Activated T-helper 1 cell treated with anti-CD3 and anti-CD28 coated beads, Interleukin-2, amount 50 U/mL, for 16 hours (primary cell): ENCODE results near the gene SLC25A21.
"Not testable (repeated sequence)": the region's sequence is repeated elsewhere in the genome, so short reads cannot be mapped to it uniquely, and the experiment has no call there.

Experiments used
- DNase-seq, 2 donors: peaks; one replicate each; pipeline ENCODE4 v3.0.0-alpha.2; 2020; ENCODE audit warnings: low read depth in 1 of 2, low spot score in 1 of 2

Gene SLC25A21

DNA sequence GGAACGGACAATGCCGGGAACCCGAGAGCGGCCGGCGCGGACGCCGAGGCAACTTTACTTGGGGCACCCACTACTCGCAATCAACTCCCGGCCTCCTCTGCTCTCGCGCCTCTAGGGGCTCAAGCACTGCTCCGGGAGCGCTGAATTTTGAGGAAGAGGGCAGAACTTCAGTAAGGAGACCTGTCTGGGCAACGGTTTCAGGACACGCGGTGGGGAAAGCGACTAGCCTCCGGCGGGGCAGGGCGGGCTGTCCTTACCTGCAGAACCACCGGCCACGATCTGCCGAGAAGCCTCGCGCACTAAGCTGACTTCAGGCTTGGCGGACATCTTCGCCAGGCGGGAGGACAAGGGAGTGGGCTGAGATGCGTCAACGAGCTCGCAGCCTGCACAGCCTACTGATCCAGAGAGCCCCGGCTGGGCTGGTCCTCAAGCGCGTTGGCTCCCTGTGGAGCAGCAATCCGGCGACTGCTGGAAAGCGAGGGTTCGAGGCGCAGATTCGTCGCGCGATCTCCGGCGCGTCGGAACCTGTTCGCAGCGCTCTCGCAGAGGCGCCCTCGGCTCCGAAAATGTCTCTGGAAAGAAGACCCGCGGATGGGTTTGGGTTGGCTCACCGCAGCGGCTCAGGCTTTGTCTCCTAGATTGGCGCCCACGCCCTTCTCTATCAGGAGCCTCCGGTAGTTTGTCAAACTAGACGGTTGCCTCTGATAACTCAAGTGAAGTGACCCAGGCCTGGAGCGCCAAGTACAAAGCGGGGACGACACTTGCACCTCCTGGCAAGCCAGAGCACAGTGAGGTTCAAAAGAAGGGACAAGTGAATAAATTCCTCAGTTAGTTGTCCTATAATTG lies at the start of gene SLC25A21:
Gene SLC25A21 (minus strand): TSS at position 583 of the 846 bp plus-strand sequence.
- no peak for DNase-seq

DNA sequence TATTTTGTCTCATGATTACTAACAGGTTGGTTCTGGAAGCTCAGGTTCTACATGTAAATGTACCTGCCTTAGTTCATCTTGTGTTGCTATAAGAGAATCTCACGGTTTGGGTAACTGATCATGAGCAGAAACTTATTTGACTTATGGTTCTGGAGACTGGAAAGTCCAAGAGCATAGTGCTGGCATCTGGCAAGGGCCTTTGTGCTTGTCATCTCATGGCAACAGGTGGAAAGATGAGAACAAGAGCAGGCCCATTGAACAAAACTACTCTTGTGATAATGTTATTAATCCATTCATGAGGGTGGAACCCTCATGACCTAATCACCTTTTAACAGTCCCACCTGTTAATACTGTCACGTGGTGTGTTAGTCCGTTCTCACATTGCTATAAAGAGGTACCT lies 48.7 kb upstream of the SLC25A21 start:
- DNase-seq: no peak

DNA sequence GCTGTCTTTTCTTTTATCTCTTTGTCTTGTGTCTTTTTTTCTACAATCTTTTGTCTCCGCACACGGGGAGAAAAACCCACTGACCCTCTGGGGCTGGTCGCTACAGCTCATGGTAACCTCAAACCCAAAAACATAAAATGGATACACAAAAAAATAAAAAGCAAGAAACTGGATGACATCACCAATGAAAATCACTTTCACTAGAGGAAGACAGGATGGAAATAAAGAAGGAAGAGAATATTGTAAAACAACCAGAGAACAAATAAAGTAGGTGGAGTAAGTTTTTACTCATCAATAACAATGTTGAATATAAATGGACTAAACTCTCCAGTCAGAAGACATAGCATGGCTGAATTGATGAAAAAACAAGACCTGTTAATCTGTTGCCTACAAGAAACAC lies 42.9 kb upstream of the SLC25A21 start:
- DNase-seq: no peak

DNA sequence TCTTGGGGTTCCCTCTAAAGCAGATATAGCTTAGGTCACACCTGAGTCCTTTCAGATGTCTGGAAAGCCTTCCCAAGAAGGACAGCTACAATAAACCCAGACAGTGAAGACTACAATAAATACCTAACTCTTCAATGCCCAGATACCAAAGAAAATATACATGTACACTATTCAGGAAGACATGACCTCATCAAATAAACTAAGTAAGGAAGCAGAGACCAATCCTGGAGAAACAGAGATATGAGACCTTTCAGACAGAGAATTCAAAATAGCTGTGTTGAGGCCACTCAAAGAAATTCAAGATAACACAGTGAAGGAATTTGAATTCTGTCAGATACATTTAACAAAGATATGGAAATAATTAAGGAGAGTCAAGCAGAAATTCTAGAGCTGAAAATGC lies 40.6 kb upstream of the SLC25A21 start:
- no peak for DNase-seq

DNA sequence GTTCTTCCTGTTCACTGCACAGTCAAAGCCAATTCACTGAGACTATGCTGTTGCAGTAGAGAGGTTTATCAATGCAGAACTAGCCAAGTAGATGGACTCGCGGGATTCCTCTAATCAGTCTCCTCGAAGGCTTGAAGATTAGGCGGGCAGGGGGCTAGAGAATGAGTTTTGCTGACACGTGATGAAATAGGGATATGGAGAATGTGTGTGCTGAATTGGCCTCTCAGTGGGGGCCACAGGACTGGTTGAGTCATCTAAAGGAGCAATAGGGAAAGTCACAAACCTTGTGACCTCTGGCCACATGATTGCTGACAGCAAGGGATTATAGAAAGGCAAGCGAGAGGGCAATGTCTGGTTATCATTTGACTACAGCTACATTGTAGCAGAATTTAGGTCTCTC lies 38.0 kb upstream of the SLC25A21 start:
- DNase-seq: no peak

DNA sequence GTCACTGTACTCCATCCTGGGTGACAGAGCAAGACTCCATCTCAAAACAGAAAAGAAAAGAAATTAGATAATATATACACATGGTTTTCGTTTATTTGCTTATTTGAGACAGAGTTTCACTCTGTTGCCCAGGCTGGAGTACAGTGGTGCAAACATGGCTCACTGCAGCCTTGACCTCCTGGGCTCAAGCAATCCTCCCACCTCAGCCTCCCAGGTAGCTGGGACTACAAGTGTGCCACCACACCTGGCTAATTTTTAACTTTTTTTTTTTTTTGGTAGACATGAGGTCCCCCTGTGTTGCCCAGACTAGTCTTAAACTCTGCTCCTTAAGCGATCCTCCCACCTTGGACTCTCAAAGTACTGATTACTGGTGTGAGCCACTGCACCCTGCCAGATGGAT lies 37.2 kb upstream of the SLC25A21 start:
- DNase-seq: not testable (repeated sequence)

DNA sequence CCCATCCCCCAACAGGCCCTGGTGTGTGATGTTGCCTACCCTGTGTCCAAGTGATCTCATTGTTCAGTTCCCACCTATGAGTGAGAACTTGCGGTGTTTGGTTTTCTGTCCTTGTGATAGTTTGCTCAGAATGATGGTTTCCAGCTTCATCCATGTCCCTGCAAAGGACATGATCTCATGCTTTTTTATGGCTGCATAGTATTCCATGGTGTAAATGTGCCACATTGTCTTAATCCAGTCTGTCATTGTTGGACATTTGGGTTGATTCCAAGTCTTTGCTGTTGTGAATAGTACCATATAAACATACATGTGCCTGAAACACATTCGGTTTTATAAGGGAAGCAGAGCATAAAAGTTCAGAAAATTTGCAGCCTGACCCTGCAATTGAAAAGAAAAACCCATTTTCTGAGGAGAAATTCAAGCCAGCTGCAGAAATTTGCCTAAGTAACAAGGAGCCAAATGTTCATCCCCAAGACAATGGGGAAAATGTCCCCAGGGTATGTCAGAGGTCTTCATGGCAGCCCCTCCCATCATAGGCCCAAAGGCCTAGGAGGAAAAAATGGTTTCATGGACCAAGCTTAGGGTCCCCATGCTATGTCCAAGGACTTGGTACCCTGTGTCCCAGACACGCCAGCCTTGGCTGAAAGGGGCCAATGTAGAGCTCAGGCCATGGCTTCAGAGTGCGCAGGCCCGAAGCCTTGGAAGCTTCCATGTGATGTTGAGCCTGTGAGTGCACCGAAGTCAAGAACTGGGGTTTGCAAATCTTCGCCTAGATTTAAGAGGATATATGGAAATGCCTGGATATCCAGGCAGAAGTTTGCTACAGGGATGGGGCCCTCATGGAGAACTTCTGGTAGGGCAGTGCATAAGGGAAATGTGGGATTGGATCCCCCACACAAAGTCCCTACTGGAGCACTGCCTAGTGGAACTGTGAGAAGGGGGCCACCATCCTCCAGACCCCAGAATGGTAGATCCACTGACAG lies 33.5 kb upstream of the SLC25A21 start:
- DNase-seq: not testable (repeated sequence)

DNA sequence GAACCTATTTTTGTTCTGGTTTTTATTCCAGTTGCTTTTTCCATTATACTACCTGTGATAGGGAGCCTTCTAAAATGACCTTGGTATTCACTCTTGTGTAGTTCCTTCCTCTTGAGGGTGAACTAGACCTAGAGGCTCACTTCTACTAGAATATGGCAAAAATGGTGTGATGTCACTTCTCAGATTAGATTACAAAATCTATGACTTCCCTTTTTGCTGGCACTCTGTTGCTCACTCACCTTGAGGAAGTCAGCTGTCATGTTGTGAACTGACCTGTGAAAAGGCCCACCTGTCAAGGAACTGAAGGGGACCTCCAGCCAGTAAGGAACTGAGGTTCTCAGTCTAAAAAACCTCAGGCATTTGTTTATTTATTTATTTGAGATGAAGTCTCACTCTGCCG lies 31.0 kb upstream of the SLC25A21 start:
- no peak for DNase-seq

DNA sequence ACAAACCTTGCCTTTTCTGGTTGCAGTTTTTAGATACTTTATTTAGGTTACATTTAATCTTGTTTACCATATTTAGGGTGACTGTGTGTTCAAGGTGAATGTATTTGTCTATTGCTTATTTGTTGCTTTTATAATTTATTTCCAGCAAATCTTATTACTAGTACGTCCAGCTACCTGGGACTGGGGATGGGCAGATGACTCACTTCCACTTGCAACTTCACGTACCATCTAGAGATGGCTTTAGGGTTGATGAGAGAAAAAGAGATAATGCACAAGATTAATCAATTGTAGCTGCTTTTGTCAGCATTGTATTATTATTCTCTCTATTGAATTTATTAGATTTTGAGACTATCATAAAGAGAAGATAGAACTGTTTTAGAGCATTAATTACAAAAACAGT lies 30.4 kb upstream of the SLC25A21 start:
- DNase-seq: no peak

DNA sequence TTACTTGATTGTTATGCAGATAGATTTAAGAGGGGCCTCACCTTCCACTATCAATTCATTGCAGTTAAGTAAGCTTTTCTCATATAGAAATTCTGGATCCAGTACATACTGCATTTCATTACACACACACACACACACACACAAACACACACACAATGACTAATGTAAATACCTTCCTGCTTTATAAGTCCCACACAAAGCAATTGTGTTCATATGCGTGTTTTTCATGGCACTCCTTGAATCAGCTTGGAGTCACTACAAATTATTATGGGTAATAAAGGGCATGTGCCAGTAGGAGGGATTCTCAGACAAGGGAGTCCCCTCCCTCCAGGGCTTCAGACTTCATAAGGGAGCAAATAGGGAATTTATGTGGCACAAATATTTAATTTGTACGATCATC lies 29.9 kb upstream of the SLC25A21 start:
- DNase-seq: no peak

DNA sequence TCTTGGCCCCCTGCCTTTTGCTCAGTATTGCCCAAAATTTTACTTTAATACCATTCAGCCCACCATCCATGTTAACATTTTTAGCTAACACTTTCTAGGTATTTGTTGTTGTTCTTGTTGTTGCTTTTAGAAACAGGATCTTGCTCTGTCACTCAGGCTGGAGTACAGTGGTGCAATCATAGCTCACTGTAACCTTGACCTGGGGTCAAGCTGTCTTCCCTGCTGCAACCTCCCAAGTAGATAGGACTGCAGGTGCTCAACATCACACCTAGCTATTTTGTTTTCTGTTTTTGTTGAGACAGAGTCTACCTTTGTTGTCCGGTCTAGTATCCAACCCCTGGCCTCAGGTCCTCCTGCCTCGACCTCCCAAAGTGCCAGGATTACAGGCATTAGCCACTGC lies 29.3 kb upstream of the SLC25A21 start:
- no peak for DNase-seq

DNA sequence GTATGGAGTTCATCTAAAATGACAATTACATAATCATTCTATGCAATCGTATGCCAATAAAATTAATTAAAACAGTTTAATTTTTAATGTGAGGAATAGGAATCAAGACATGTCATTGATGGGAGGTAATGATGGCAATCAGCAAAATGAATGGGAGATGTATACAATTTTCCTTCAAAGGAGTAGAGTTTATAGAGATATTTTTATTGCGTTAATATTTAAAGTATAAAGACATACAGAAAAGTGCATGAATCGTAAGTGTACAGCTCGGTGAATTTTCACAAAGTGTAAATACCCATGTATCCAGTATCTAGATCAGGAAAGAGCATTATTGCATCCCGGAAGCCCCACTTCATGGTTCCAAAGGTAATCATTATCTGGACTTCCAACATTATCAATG lies 26.5 kb upstream of the SLC25A21 start:
- no peak for DNase-seq

DNA sequence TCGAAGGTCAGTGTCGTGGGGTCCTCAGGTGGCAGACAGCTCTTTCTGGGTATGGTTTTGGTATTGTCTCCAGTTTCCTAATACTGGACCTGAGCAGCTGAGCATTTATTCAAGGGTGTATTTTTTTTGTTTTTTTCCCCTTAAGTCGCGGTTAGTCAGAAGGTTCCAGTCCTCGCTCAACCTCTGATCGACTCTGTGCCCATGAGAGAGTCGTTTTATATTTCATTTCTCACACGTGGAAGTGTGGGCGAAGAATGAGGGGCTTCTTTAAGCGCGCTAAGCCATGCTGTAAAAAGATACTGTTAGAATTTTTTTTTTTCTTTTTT lies 25.8 kb upstream of the SLC25A21 start:
- no peak for DNase-seq

DNA sequence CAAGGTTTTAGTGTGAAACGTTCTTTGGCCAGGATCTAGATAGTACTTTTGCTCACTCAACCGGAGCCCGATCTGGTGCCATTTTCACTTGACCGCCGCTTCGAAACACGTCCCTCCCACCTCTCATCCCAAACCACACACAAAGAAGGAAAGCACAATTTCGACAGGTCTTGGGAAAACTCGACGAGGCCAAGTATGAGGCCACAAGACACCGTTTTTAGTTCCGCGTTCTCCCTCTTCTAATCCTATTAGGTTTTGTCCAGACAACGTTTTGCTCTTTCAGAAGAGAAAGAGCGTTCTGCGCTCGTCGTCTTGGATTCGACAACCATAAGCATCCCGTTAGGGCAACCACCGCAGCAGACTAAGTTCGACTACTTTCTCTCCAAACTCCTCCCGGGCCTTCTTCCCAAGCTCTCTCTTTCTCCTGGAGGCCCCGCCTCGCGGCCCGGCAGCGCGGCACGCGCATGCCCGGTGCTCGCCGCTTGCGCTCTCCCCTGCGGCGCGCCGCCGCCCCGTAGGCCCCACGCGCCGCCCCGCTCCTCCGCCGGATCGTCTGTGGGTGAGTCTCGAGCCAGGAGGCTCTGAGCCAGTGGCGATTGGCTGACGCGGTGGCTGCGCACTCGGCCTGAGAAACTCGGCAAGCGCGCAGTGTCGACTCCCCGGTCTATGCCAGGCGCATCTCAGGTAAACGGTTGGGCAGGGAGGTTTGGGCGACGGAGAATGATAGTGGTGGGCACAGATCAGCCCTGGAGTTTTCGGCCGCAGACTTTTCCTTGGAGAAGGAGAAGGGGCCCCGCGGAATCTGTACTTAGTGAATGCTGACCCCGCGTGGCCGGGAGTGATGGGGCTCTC lies 25.2 kb upstream of the SLC25A21 start, which contains the start of gene MIPOL1:
Gene MIPOL1 (plus strand): TSS at position 517 of the 852 bp plus-strand sequence. CDS start 49,952 bp downstream, outside the sequence.
- no peak for DNase-seq

DNA sequence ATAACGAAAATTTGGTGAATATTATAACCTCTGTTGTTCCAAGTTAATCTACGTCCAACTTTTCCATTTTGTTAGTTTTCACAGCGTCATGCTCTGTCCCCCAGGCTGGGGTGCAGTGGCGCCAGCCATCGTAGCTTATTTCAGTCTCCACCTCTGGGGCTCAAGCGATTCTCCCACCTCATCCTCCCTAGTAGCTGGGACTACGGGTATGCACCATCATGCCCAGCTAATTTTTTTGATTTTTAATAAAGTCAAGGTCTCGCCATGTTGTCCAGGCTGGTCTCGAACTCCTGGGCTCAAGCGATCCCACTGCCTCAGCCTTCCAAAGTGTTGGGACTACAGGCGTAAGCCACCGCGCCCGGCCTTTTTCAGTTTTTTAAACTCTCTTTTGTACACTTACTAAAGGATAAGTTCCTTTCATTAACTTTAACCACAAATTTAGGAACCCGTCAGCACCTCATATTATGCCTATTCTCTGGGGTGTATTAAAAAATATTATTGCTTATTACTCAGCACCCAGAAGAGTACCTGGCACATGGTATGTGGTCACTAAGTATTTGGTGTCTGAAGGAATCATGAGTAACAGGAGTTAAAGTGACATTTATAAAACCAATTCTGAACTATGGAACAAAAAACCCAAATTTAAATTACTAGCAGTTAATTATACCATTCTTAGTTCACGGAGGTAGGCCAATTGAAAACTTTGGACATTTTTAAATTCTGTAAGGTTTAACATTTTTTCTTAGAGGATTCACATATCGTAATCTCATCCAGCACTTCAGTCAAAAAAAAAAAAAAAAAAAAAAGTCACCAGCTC lies 24.4 kb upstream of the SLC25A21 start:
- DNase-seq: no peak

DNA sequence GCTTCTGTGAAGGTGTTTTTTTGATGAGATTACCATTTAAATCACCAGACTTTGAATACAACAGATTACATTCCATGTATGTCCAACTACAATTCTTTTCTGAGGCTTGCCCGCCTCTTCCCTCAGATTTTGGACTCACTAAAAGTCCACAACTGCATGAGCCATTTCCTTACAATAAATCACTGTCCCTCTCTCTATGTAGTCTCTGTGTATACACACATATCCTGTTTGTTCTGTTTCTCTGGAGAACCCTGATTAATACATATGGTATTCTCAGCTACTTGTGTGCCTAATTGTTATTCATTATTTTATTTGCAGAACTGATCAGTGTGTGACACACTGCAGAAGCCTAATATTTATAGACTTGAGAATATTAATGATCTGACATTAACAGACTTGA lies 22.9 kb upstream of the SLC25A21 start:
- no peak for DNase-seq

DNA sequence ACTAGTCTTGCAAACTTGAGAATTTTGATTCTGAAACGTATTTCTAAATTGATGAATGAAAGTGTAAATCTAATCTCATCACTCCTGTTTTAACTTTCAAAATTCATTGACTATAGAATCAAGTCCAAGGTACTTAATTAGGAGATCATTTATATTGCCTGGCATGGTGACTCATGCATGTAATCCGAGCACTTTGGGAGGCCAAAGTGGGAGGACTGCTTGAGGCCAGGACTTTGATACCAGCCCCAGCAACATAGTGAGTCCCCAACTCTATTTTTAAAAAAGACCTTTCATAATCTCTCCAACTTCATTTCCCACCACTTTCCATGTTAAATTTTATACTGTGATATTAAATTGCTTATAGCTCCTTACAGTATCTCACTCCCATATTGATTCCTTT lies 22.3 kb upstream of the SLC25A21 start:
- no peak for DNase-seq

DNA sequence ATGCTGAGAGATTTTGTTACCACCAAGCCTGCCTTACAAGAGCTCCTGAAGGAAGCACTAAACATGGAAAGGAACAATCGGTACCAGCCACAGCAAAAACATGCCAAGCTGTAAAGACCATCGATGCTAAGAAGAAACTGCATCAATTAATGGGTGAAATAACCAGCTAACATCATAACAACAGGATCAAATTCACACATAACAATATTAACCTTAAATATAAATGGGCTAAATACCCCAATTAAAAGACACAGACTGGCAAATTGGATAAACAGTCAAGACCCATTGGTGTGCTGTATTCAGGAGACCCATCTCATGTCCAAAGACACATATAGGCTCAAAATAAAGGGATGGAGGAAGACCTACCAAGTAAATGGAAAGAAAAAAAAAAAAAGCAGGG lies 17.3 kb upstream of the SLC25A21 start:
- DNase-seq: not testable (repeated sequence)

DNA sequence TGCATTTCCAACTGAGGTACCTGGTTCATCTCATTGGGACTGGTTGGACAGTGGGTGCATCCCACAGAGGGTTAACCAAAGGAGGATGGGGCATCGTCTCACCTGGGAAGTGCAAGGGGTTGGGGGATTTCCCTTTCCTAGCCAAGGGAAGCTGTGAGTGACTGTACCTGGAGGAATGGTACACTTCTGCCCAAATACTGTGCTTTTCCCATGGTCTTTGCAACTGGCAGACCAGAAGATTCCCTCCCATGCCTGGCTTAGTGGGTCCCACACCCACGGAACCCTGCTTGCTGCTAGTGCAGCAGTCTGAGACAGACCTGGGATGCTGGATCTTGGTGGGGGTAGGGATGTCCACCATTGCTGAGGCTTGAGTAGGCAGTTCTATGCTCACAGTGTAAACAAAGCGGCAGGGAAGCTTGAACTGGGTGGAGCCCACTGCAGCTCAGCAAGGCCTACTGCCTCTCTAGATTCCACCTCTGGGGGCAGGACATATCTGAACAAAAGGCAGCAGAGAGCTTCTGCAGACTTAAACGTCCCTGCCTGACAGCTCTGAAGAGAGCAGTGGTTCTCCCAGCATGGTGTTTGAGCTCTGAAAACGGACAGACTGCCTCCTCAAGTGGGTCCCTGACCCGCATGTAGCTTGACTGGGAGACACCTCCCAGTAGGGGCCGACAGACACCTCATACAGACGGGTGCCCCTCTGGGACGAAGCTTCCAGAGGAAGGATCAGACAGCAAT lies 15.6 kb upstream of the SLC25A21 start:
- not testable (repeated sequence) for DNase-seq

DNA sequence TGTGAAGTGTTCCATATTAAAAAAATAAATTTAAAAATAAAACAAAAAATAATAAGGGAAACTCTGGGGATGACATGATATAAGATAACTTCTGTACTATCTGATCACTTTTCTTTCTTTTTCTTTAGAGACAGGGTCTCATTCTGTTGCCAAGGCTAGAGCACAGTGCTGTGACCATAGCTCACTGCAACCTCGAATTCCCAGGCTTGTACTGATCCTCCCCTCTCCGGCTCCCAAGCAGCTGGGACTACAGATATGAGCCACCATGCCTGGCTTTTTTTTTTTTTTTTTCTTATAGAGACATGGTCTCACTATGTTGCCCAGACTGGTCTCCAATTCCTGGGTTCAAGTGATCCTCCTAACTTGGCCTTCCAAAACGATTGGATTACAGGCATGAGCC lies 14.9 kb upstream of the SLC25A21 start:
- DNase-seq: no peak
